Trophoblast cell (in vitro differentiated cells and primary cell): ENCODE measurements around the gene HSD17B14.

Source experiments
- DNase-seq, 2 donors: peaks; one replicate each; pipeline ENCODE4 v3.0.0-alpha.2; 2016
- H2AFZ ChIP-seq: 2 replicates; pipeline ENCODE4 v1.6.1; 2013; ENCODE audit warnings: low read length, moderate library complexity, mild to moderate bottlenecking; ENCODE audit not compliant: insufficient read depth, poor library complexity
- H2AK5ac ChIP-seq: 2 replicates; pipeline ENCODE4 v1.6.1; 2013; ENCODE audit warnings: mild to moderate bottlenecking, low read length
- H2BK120ac ChIP-seq: 2 replicates; pipeline ENCODE4 v1.6.1; 2013; ENCODE audit warnings: low read length, mild to moderate bottlenecking, moderate library complexity; ENCODE audit not compliant: insufficient read depth, poor library complexity
- H2BK12ac ChIP-seq: 2 replicates; pipeline ENCODE4 v1.6.1; 2013; ENCODE audit warnings: mild to moderate bottlenecking, low read length, moderate library complexity
- H2BK5ac ChIP-seq: 2 replicates; pipeline ENCODE4 v1.6.1; 2013; ENCODE audit warnings: low read length, low read depth, moderate library complexity, mild to moderate bottlenecking; ENCODE audit not compliant: poor library complexity
- H3K14ac ChIP-seq: 2 replicates; pipeline ENCODE4 v1.6.1; 2013; ENCODE audit warnings: mild to moderate bottlenecking, low read length
- H3K18ac ChIP-seq: 2 replicates; pipeline ENCODE4 v1.6.1; 2013; ENCODE audit warnings: mild to moderate bottlenecking, low read length
- H3K23ac ChIP-seq: 2 replicates; pipeline ENCODE4 v1.6.1; 2013; ENCODE audit warnings: low read length
- H3K27ac ChIP-seq: 2 replicates; pipeline ENCODE4 v1.5.1; 2013; ENCODE audit warnings: low read depth, mild to moderate bottlenecking, inconsistent platforms, low read length, moderate library complexity
- H3K27me3 ChIP-seq: 2 replicates; pipeline ENCODE4 v1.6.1; 2013; ENCODE audit warnings: inconsistent platforms, mild to moderate bottlenecking, low read length, moderate library complexity; ENCODE audit not compliant: insufficient read depth
- H3K36me3 ChIP-seq, 2 experiments: 1 replicate in 1 of 2; 2 replicates in 1 of 2; pipeline ENCODE4 v1.6.1; 2013; ENCODE audit warnings: low read length in 2 of 2, mild to moderate bottlenecking in 2 of 2, moderate library complexity in 1 of 2; ENCODE audit not compliant: insufficient read depth in 2 of 2, control insufficient read depth in 1 of 2
- H3K4ac ChIP-seq: 2 replicates; pipeline ENCODE4 v1.6.1; 2013; ENCODE audit warnings: low read depth, mild to moderate bottlenecking, low read length, moderate library complexity
- H3K4me1 ChIP-seq, 2 experiments: 1 replicate in 1 of 2; 2 replicates in 1 of 2; pipeline ENCODE4 v1.6.1; 2013; ENCODE audit warnings: low read length in 2 of 2, mild to moderate bottlenecking in 2 of 2, moderate library complexity in 1 of 2; ENCODE audit not compliant: insufficient read depth in 2 of 2, control insufficient read depth in 1 of 2
- H3K4me2 ChIP-seq: 2 replicates; pipeline ENCODE4 v1.6.1; 2013; ENCODE audit warnings: inconsistent platforms, mild to moderate bottlenecking, low read length, moderate library complexity
- H3K4me3 ChIP-seq: 2 replicates; pipeline ENCODE4 v1.5.1; 2013; ENCODE audit warnings: mild to moderate bottlenecking, low read depth, low read length, inconsistent platforms
- H3K79me1 ChIP-seq: one replicate; pipeline ENCODE4 v1.6.1; 2013; ENCODE audit warnings: low read length
- H3K79me2 ChIP-seq: 2 replicates; pipeline ENCODE4 v1.6.1; 2013; ENCODE audit warnings: low read length, mild to moderate bottlenecking; ENCODE audit not compliant: control insufficient read depth, insufficient read depth, poor library complexity
- H3K9ac ChIP-seq: 2 replicates; pipeline ENCODE4 v1.6.1; 2013; ENCODE audit warnings: mild to moderate bottlenecking, low read length
- H3K9me3 ChIP-seq: 2 replicates; pipeline ENCODE4 v1.6.1; 2013; ENCODE audit warnings: low read depth, mild to moderate bottlenecking, control low read depth, inconsistent platforms, low read length; ENCODE audit not compliant: insufficient read depth
- H4K12ac ChIP-seq: 2 replicates; pipeline ENCODE4 v1.6.1; 2013; ENCODE audit warnings: low read depth, mild to moderate bottlenecking, low read length, moderate library complexity
- H4K8ac ChIP-seq: 2 replicates; pipeline ENCODE4 v1.6.1; 2013; ENCODE audit warnings: low read depth, mild to moderate bottlenecking, low read length, moderate library complexity
- H4K91ac ChIP-seq: one replicate; pipeline ENCODE4 v1.6.1; 2013; ENCODE audit warnings: low read depth, mild to moderate bottlenecking, low read length, moderate library complexity
- WGBS: extraction: QIAGEN DNeasy Blood & Tissue Kit; methylation state at CpG from one replicate; pipeline ENCODE4 v1.1.7; 2013; ENCODE audit warnings: missing lambda C conversion rate; ENCODE audit not compliant: insufficient read length, insufficient coverage; ENCODE audit errors: extremely low coverage; 5-methylcytosine and 5-hydroxymethylcytosine counted together

Gene HSD17B14

DNA sequence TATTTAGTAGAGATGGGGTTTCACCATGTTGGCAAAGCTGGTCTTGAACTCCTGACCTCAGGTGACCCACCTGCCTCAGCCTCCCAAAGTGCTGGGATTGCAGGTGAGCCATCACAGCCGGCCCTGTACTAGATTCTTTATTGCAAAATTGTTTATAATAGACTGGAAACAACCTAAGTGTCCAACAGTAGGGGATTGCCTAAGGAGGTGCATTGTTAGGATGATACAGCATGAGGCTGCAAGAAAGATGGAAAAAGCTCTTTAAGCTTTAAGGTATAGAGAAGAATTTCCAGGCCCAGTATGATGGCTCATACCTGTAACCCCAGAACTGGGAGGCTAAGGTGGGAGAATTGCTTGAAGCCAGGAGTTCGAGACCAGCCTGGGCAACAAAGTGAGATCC, 33.7 kb downstream of the HSD17B14 start:
- Histone ChIP-seq H3K9me3 (peaks cover 3% of the 10 kb centered on the region), H3K14ac (no peak overlapping the region), H3K27me3 (no peaks in the 10 kb centered on the region), H3K27ac (no peak overlapping the region), H3K9ac (no peak overlapping the region), H3K4ac (no peak overlapping the region), H3K23ac (no peak overlapping the region), H2BK120ac (no peak overlapping the region), H3K4me3 (no peak overlapping the region), H2BK12ac (no peak overlapping the region), H3K36me3 (no peaks in the 10 kb centered on the region), H4K8ac (no peak overlapping the region), H3K18ac (no peak overlapping the region), H3K79me2 (no peaks in the 10 kb centered on the region), H3K4me1 (no peaks in the 10 kb centered on the region), H4K91ac (no peak overlapping the region), H2AK5ac (no peak overlapping the region), H4K12ac (no peak overlapping the region), H2BK5ac (no peak overlapping the region), H3K79me1 (no peaks in the 10 kb centered on the region), H3K4me2 (no peak overlapping the region), H2AFZ (no peak overlapping the region)
- WGBS = no CpG with 5 or more reads among the region's 2 CpGs
- DNase-seq = peak in 1 of 2 donors; percentile 32

DNA sequence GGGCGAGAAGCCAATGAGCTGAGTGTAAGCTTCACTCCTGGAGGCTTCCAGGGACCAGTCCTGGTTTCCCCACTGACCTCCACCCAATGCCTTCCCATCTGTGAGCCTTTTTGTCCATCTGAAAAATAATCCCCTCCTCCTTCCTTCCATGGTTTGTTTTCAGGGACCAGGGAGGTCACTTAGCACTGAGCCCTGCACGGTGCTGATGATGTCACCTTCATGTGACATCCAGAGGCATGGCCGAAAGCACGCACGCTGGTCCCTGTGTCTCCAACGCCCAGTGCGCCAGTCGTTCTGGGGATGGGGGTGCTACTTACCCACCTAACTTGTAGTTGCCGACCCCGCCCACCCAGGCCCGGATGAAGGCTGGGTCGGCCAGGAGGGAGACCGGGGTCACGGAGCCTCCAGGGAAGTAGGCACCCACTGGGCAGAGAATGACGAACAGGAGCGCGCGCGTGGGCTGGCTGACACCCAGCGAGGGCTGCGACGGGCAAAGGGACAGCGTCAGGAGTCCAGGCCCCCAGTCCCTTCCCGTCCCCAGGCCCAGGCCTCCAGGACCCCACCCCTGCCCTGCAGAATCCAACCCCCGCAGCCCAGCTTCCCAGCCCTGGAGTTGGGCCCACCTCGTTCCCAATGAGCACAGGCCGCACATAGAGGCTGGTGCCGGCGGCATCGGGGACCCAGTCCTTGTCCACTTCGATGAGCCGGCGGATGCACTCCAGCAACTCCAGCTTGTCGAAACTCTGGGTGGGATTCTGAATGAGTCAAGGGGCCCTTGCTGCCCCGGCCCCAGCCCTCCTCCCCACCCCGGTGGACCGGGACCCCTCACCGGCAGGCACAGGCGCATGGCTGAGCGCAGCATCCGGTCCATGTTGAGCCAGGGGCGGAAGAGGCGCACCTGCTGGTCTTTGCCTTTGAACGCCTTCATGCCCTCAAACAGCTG, 36.7 kb downstream of the HSD17B14 start:
- no peak overlapping the region for H2BK5ac ChIP-seq
- H3K79me2 ChIP-seq = no peaks in the 10 kb centered on the region
- H3K18ac ChIP-seq = no peak overlapping the region
- H2AFZ ChIP-seq = no peak overlapping the region
- H3K36me3 ChIP-seq = no peaks in the 10 kb centered on the region
- peaks cover 5% of the 10 kb centered on the region for H3K79me1 ChIP-seq
- H4K91ac ChIP-seq = no peak overlapping the region
- no peak overlapping the region for H4K8ac ChIP-seq
- WGBS = no CpG with 5 or more reads among the region's 44 CpGs
- no peaks in the 10 kb centered on the region for H3K27me3 ChIP-seq
- H2BK120ac ChIP-seq = no peak overlapping the region
- no peak overlapping the region for H2AK5ac ChIP-seq
- H3K14ac ChIP-seq = no peak overlapping the region
- H3K4me1 ChIP-seq = peaks cover 2 to 3% of the 10 kb centered on the region in 2 experiments
- DNase-seq = no peak
- H3K23ac ChIP-seq = no peak overlapping the region
- no peak overlapping the region for H3K4ac ChIP-seq
- H3K9ac ChIP-seq = no peak overlapping the region
- no peak overlapping the region for H4K12ac ChIP-seq
- no peak overlapping the region for H2BK12ac ChIP-seq
- no peak overlapping the region for H3K4me3 ChIP-seq
- no peak overlapping the region for H3K27ac ChIP-seq
- no peak overlapping the region for H3K4me2 ChIP-seq
- H3K9me3 ChIP-seq = no peaks in the 10 kb centered on the region

DNA sequence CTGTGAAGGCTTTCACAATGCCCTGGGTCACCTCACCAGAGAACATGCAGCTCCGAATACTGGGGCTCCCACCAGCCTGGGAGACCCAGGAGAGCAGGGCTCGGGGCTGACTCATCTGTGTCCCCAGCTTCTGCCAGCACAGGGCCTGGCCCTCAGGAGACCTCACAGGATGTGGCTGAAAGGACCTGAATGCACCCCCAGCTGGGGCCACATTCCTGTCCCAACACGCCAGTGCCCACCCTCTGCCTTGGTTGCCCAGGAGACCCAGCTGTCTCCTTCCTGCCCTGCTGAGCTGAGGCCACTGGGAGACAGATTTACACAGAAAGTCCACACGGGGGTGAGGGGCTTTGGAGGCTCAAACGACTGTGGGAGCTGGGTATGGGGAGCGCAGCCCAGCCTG, 37.4 kb downstream of the HSD17B14 start:
- Histone ChIP-seq H3K9ac (no peak overlapping the region), H3K27ac (no peak overlapping the region), H2AFZ (no peak overlapping the region), H3K23ac (no peak overlapping the region), H3K4me3 (no peak overlapping the region), H3K79me1 (peaks cover 5% of the 10 kb centered on the region), H3K36me3 (no peaks in the 10 kb centered on the region), H4K8ac (no peak overlapping the region), H2BK5ac (no peak overlapping the region), H3K79me2 (no peaks in the 10 kb centered on the region), H2BK12ac (no peak overlapping the region), H4K91ac (no peak overlapping the region), H3K9me3 (no peaks in the 10 kb centered on the region), H2BK120ac (no peak overlapping the region), H3K14ac (no peak overlapping the region), H3K4me1 (peaks cover 3% of the 10 kb centered on the region in 2 experiments), H4K12ac (no peak overlapping the region), H3K4me2 (no peak overlapping the region), H3K27me3 (no peaks in the 10 kb centered on the region), H3K18ac (no peak overlapping the region), H2AK5ac (no peak overlapping the region), H3K4ac (no peak overlapping the region)
- DNase-seq = no peak
- WGBS = no CpG with 5 or more reads among the region's 6 CpGs

DNA sequence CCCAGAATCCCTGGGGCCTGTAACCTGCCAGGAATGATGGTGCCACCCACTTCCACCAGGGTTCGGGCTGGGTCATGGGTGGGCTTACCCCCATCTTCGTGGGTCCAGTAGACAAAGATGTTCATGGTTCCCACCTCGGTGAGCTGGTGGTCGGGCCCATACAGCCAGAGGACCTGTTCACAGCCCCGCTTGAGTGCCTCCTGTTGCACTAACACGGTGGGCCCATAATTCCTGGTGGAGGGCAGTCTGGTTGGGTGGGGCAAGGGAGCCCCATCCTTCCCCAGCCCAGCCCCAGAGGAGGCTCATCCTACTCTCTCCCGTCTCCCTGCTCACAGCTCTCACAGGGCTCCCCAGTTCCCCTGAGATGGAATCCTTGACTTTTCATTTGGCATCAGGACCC, 39.2 kb downstream of the HSD17B14 start:
- DNase-seq = no peak
- Histone ChIP-seq H2AFZ (no peak overlapping the region), H2BK5ac (no peak overlapping the region), H3K4me1 (peaks cover 3% of the 10 kb centered on the region in 2 experiments), H3K4me3 (no peak overlapping the region), H4K8ac (no peak overlapping the region), H2BK12ac (no peak overlapping the region), H3K27me3 (no peaks in the 10 kb centered on the region), H3K27ac (no peak overlapping the region), H3K36me3 (no peaks in the 10 kb centered on the region), H4K91ac (no peak overlapping the region), H4K12ac (no peak overlapping the region), H3K9ac (no peak overlapping the region), H3K18ac (no peak overlapping the region), H3K79me2 (no peaks in the 10 kb centered on the region), H3K23ac (no peak overlapping the region), H3K9me3 (no peaks in the 10 kb centered on the region), H3K14ac (no peak overlapping the region), H2BK120ac (no peak overlapping the region), H3K79me1 (peaks cover 5% of the 10 kb centered on the region), H2AK5ac (no peak overlapping the region), H3K4ac (no peak overlapping the region), H3K4me2 (no peak overlapping the region)
- no CpG with 5 or more reads among the region's 7 CpGs for WGBS
